Measurements from ENCODE around the gene STIM1. TPM values are rescaled to one million over a fixed set of nuclear protein-coding genes. Genes with fewer than 3 reads are reported as not detected.

The STIM1 gene
- total RNA-seq, 2 experiments from 2014 or later = 55.9 to 61.1 TPM

DNA sequence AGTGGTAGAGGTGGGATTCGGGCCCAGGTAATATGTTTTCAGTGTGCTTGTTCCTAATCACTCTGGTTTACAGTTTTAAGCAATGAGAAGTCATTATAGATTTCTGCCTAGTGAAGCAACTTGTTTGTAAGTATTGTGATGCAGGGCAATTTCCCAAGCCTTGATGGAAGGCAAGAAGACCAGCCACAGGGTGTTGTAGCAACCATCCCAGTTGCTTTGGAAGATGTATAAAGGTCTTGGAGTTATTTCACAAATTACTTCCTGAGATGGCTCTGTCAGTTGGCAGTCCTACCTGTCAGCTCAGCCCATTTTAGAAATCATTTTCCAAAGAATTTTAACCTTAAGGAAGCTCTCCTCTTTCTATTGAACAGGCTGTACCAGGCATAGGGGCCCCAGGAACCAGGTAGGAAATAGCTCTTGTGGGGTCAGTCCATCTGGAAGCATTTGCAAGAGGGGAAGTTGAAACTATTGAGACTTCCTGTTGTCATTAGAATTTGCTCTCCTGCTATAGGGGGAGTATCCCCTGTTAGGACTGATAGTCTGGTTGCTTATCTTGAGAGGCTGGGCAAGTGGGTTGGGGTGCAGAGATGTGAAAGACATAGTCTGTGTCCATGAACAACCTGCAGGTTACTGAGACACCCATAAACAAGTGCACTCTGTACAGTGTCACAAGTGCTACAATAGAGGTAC lies 47.9 kb downstream of the STIM1 start:
- Mint-ChIP-seq H3K27me3 (no peaks in the 10 kb centered on the region), H3K4me1 (ENCODE audit: low read depth) (peaks cover 71% of the 10 kb centered on the region), H3K36me3 (no peaks in the 10 kb centered on the region), H3K4me3 (no peak overlapping the region), H3K27ac (no peak overlapping the region), H3K9me3 (no peaks in the 10 kb centered on the region)
- CTCF ChIA-PET = interaction anchor here (0.5 to 4.0 kb wide), 7 partner anchors 16 to 170 kb away, joined by 3 to 38 read pairs (median 10); partner anchors contain the start of gene STIM1
- DNase-seq = no peak
- POLR2A ChIA-PET = interaction anchor here (1.5 kb wide), 1 partner anchor 49 kb away, joined by 3 read pairs; no protein-coding TSS in a partner anchor
- intact Hi-C loops (cut with micrococcal nuclease) = no loop called here

DNA sequence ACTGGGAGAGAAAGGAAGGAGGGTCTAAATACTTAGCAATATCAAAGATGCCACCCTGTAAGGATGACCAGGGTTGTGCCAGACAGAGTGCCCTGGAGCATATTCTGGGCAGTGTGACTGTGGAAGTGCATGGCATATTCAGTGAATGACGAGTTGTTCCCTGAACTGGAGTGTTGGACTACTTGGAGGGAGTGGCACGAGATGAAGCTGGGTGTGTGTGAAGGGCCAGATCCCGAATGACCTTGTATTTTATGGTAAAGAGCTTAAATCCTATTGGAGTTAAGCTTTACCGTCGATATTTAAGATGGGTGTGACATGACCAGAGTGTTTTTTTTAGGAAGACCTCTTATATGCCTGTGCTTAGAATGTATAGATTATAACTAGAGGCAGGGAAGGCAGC lies 48.8 kb downstream of the STIM1 start:
- ChIA-PET POLR2A (interaction anchor here (1.5 kb wide), 1 partner anchor 49 kb away, joined by 3 read pairs; no protein-coding TSS in a partner anchor), CTCF (interaction anchor here (1.0 to 4.0 kb wide), 3 partner anchors 49 to 159 kb away, joined by 3 to 38 read pairs (median 17); partner anchors contain the start of gene STIM1)
- Mint-ChIP-seq H3K4me1 (ENCODE audit: low read depth) (peaks cover 74% of the 10 kb centered on the region), H3K9me3 (no peaks in the 10 kb centered on the region), H3K27me3 (no peaks in the 10 kb centered on the region), H3K27ac (peak overlapping the region; percentile 80), H3K4me3 (no peak overlapping the region), H3K36me3 (no peaks in the 10 kb centered on the region)
- no peak for DNase-seq
- intact Hi-C loops (cut with micrococcal nuclease) = no loop called here

DNA sequence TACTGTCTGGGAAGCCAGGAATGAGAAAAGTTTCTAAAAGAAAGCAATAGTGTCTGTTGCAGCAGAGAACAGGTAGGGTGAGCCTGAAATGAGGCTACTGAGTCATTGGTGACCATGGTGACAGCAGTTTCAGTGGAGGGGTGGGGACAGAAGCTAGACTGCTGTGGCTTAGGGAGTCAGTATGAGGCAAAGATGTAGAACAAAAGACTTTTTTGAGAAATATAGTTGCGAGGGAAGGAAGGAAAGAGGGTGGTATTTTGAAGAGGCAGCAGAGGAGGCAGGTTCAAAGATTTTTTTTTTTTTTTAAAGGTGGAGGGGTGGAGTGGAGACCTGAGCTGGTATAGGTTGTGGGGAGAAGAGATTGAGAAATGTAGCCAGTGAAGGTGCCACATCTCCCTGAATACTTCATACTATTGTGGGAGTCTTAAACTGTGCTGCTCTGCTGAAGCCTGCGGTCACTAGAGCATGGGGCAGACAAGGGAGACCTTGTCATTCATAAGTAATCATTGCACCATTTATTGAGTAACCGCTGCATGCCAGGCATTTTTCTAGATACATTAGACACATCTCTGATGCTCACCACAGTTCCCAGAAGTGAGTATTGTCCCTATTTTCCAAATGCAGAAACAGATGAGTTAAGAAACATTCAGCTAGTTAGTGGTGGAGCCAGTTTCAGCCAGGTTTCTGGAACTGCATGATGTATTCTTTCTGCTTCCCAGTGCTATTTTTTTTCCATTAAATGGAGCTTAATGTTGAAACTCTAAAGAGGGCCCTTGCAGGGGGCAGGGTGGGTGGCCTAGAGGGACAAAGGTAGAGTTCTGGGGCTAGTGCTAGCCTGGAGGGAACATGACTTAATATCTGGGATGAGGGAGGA lies 49.9 kb downstream of the STIM1 start:
- H3K27me3 Mint-ChIP-seq = no peaks in the 10 kb centered on the region
- H3K27ac Mint-ChIP-seq = peak overlapping the region; percentile 80
- peak; percentile 86 for DNase-seq
- H3K9me3 Mint-ChIP-seq = no peaks in the 10 kb centered on the region
- ChIA-PET POLR2A (interaction anchor here (0.7 to 1.3 kb wide), 4 partner anchors 28 to 50 kb away, joined by 4 to 7 read pairs (median 5); no protein-coding TSS in a partner anchor), CTCF (interaction anchor here (0.7 to 4.0 kb wide), 7 partner anchors 22 to 168 kb away, joined by 3 to 38 read pairs (median 3); partner anchors contain the start of gene STIM1)
- no peaks in the 10 kb centered on the region for H3K36me3 Mint-ChIP-seq
- H3K4me1 Mint-ChIP-seq (ENCODE audit: low read depth) = peaks cover 77% of the 10 kb centered on the region
- peak overlapping the region; percentile 35 for H3K4me3 Mint-ChIP-seq
- intact Hi-C loops (cut with micrococcal nuclease) = loop anchor here (1.0 kb wide), 5 partner anchors 38 to 64 kb away; no protein-coding TSS in a partner anchor

DNA sequence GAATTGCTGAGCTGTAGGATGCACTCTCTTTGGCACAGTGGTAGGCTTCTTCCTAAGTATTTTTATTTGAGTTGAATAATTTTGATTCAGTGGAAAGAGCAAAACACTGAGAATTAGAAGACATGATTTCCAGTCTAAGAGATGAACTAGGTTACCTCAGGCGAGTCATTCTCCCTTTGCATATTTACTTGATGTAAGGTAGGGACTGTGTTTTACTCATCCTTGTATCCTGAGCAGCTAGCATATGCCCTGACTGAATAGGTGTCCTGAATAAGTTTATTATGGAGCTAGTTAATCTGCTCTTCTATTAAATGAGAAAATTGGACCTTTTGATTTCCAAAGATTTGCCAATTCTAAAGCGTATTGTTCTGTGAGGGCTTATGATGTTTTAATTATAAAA lies 50.7 kb downstream of the STIM1 start:
- Mint-ChIP-seq H3K4me1 (ENCODE audit: low read depth) (peaks cover 72% of the 10 kb centered on the region), H3K27me3 (no peaks in the 10 kb centered on the region), H3K27ac (peak overlapping the region; percentile 80), H3K36me3 (no peaks in the 10 kb centered on the region), H3K9me3 (no peaks in the 10 kb centered on the region), H3K4me3 (no peak overlapping the region)
- ChIA-PET POLR2A (interaction anchor here (1.1 to 1.3 kb wide), 2 partner anchors 29 to 41 kb away, joined by 4 to 7 read pairs; no protein-coding TSS in a partner anchor), CTCF (interaction anchor here (1.1 to 4.0 kb wide), 5 partner anchors 21 to 167 kb away, joined by 3 to 38 read pairs (median 9); partner anchors contain the start of gene STIM1)
- no peak for DNase-seq
- intact Hi-C loops (cut with micrococcal nuclease) = loop anchor here (2.0 kb wide), 1 partner anchor 15 kb away; no protein-coding TSS in a partner anchor

DNA sequence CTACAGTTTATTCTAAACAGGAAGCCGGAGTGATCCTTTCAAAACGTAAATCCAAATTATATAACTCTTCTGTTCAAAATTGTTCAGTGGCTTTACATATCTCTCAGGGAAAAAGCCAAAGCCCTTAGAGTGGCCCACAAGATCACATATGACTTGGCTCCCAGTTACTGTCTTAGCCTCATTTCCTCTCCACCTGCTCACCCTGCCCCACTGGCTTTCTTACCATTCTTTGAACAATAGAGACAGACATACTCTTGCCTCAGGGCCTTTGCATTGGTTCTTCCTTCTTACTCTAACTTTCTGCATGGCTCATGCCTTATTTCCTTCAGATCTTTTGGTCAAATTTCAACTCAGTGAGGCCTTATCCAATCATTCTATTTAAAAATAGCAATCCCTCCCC lies 52.1 kb downstream of the STIM1 start:
- ChIA-PET CTCF (interaction anchor here (3.9 kb wide), 1 partner anchor 53 kb away, joined by 38 read pairs; the partner anchor contains the start of gene STIM1), POLR2A (no interaction called here)
- H3K4me1 Mint-ChIP-seq (ENCODE audit: low read depth) = peaks cover 63% of the 10 kb centered on the region
- no peaks in the 10 kb centered on the region for H3K36me3 Mint-ChIP-seq
- DNase-seq = peak; percentile 39
- peak overlapping the region; percentile 2 for H3K27ac Mint-ChIP-seq
- H3K27me3 Mint-ChIP-seq = no peaks in the 10 kb centered on the region
- no peak overlapping the region for H3K4me3 Mint-ChIP-seq
- H3K9me3 Mint-ChIP-seq = no peaks in the 10 kb centered on the region
- intact Hi-C loops (cut with micrococcal nuclease) = loop anchor here (2.0 kb wide), 1 partner anchor 13 kb away; no protein-coding TSS in a partner anchor

DNA sequence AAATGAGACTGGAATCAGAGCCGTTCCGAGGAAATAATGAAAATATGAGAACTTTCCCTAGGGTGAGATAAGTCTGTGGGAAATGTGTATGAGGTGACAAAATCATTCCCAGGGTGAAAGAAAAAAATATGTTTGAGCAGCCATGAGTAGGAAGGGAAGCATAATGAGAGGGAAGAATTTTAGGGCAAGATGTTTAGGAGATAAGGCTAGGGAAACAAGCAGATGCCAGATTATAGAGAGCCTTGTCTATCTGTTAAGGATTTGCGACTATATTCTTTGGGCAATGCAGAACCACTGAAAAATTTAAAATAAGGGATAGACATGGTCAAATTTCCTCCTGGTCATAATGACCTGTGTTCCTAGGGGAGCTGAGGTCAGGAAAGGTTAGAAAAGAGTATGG lies 54.4 kb downstream of the STIM1 start:
- ChIA-PET POLR2A (no interaction called here), CTCF (interaction anchor here (2.7 kb wide), 1 partner anchor 55 kb away, joined by 10 read pairs; the partner anchor contains the start of gene STIM1)
- no peak overlapping the region for H3K4me3 Mint-ChIP-seq
- no peaks in the 10 kb centered on the region for H3K27me3 Mint-ChIP-seq
- no peaks in the 10 kb centered on the region for H3K9me3 Mint-ChIP-seq
- peaks cover 49% of the 10 kb centered on the region for H3K4me1 Mint-ChIP-seq (ENCODE audit: low read depth)
- H3K36me3 Mint-ChIP-seq = no peaks in the 10 kb centered on the region
- no peak overlapping the region for H3K27ac Mint-ChIP-seq
- DNase-seq = no peak
- intact Hi-C loops (cut with micrococcal nuclease) = no loop called here

DNA sequence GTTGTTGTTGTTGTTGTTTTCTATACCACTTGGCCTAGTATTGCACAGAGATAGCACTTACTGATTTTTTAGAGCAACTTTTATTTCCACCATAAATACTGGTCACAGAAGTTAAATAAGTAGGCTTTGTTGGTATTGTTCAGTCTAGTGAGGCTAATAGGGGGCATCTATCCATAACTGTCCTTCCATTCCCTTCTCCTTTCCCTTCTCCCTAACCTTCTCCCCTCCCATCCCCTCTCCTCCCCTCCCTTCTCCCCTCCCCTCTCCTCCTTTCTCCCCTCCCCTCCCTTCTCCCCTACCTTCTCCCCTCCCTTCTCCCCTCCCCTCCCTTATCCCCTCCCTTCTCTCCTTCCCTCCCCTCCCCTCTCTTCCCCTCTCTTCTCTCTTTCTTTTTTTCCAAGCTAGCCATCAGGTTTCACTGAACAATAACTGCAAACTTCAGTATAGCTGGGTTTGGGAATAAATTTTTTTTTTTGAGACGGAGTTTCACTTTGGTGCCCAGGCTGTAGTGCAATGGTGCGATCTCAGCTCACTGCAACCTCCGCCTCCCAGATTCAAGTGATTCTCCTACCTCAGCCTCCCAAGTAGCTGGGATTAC lies 56.5 kb downstream of the STIM1 start:
- Mint-ChIP-seq H3K4me1 (ENCODE audit: low read depth) (peaks cover 39% of the 10 kb centered on the region), H3K4me3 (no peak overlapping the region), H3K27ac (no peak overlapping the region), H3K9me3 (no peaks in the 10 kb centered on the region), H3K36me3 (no peaks in the 10 kb centered on the region), H3K27me3 (no peaks in the 10 kb centered on the region)
- CTCF ChIA-PET = interaction anchor here (1.5 to 2.7 kb wide), 2 partner anchors 57 kb away, joined by 7 to 10 read pairs; partner anchors contain the start of gene STIM1
- no peak for DNase-seq
- POLR2A ChIA-PET = no interaction called here
- intact Hi-C loops (cut with micrococcal nuclease) = no loop called here

DNA sequence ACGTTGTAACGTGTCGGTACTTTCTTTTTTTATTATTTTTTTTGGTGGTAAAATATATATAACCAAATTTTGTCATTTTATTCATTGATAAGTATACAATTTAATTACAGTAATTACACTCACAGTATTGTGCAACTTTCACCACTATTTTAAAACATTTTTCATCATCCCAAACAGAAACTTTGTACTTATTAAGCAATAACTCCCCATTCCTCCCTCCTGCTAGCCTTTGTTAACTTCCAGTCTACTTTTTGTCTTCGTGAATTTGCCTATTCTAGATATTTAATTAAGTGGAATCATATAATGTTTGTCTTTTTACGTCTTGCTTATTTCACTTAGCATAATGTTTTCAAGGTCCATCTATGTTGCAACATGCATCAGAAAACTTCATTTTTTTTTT lies 58.5 kb downstream of the STIM1 start:
- ChIA-PET CTCF (no interaction called here), POLR2A (no interaction called here)
- no peaks in the 10 kb centered on the region for H3K27me3 Mint-ChIP-seq
- intact Hi-C loops (cut with micrococcal nuclease) = no loop called here
- H3K4me1 Mint-ChIP-seq (ENCODE audit: low read depth) = peaks cover 47% of the 10 kb centered on the region
- H3K36me3 Mint-ChIP-seq = peaks cover 4% of the 10 kb centered on the region
- DNase-seq = no peak
- H3K4me3 Mint-ChIP-seq = no peak overlapping the region
- H3K27ac Mint-ChIP-seq = no peak overlapping the region
- no peaks in the 10 kb centered on the region for H3K9me3 Mint-ChIP-seq

DNA sequence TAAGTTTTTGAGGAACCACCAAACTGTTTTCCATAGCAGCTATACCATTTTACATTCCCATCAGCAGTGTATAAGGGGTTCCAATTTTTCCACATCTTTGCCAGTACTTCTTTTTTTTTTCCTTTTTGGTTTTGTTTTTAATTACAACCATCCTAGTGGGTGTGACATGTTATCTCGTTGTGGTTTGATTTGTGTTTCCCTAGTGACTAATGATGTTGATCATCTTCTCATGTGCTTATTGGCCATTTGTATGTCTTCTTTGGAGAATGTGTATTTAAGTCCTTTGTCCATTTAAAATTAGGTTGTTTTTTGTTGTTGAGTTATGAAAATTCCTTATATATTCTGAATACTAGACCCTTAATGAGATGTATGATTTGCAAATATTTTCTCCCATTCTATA lies 59.3 kb downstream of the STIM1 start:
- Mint-ChIP-seq H3K9me3 (peaks cover 2% of the 10 kb centered on the region), H3K36me3 (peaks cover 7% of the 10 kb centered on the region), H3K27ac (no peak overlapping the region), H3K4me1 (ENCODE audit: low read depth) (peaks cover 50% of the 10 kb centered on the region), H3K4me3 (no peak overlapping the region), H3K27me3 (no peaks in the 10 kb centered on the region)
- POLR2A ChIA-PET = no interaction called here
- intact Hi-C loops (cut with micrococcal nuclease) = no loop called here
- no peak for DNase-seq
- CTCF ChIA-PET = no interaction called here

DNA sequence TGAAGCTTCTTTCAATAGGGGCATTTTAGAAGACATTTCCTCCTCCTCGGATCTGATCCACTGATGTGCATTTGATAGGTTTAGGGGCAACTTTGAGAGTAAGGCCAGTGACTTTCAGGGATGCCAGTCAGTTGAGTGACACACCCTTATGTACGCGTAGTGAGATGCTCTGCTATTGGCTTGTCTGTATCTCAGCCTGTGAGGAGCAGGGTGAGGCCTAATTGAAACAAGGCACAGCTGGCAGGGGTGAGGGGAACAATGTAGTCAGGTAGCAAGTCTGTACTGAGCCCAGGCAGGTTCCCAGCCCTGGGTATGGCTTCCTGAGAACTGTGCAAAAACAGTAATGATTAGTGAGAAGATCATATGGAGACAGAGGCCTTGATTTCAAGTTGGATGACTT lies 61.5 kb downstream of the STIM1 start:
- Mint-ChIP-seq H3K4me3 (no peak overlapping the region), H3K9me3 (peaks cover 2% of the 10 kb centered on the region), H3K27ac (peak overlapping the region; percentile 14), H3K36me3 (peaks cover 9% of the 10 kb centered on the region), H3K4me1 (ENCODE audit: low read depth) (peaks cover 60% of the 10 kb centered on the region), H3K27me3 (no peaks in the 10 kb centered on the region)
- peak; percentile 60 for DNase-seq
- POLR2A ChIA-PET = no interaction called here
- intact Hi-C loops (cut with micrococcal nuclease) = no loop called here
- CTCF ChIA-PET = interaction anchor here (1.7 kb wide), 1 partner anchor 156 kb away, joined by 5 read pairs; no protein-coding TSS in a partner anchor

DNA sequence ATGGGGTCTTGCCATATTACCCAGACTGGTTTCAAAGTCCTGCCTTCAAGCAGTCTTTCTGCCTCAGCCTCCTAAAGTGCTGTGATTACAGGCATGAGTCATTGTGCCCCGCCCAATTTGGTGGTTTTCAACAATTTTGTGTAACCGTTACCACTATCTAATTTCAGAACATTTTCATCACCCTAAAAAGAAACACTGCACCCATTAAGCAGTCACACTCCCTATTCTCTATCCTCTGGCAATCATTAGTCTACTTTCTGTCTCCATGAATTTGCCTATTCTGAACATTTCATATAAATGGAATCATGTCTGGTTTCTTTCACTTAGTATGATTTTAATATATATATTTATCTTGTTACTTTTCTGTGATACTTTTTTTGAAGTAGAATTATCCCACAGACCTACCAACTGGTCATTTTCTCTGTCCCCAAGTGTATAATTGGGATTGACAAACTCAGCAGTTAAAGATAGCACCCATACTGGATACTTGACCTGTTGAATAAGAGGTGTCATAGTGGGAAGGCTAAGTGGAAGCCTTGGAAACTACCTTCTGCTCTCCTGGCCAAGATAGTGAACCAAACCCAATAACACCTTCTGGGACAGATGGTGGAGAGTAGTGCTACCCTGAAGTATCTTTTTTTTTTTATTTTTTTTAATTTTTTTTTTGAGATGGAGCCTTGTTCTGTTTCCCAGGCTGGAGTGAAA lies 64.8 kb downstream of the STIM1 start:
- H3K9me3 Mint-ChIP-seq = peaks cover 2% of the 10 kb centered on the region
- intact Hi-C loops (cut with micrococcal nuclease) = loop anchor here (1.0 to 2.0 kb wide), 3 partner anchors 13 to 49 kb away; no protein-coding TSS in a partner anchor
- peaks cover 61% of the 10 kb centered on the region for H3K4me1 Mint-ChIP-seq (ENCODE audit: low read depth)

More for the DNA sequence above, 64.8 kb downstream of the STIM1 start:
- H3K36me3 Mint-ChIP-seq = peaks cover 9% of the 10 kb centered on the region
- no peak overlapping the region for H3K4me3 Mint-ChIP-seq
- POLR2A ChIA-PET = interaction anchor here (1.0 kb wide), 1 partner anchor 66 kb away, joined by 6 read pairs; no protein-coding TSS in a partner anchor
- H3K27ac Mint-ChIP-seq = peak overlapping the region; percentile 77
- H3K27me3 Mint-ChIP-seq = no peaks in the 10 kb centered on the region
- peak; percentile 87 for DNase-seq
- CTCF ChIA-PET = interaction anchor here (0.6 to 1.4 kb wide), 4 partner anchors 17 to 152 kb away, joined by 3 to 5 read pairs (median 4); no protein-coding TSS in a partner anchor

Measured in activated CD4-positive, alpha-beta memory T cell treated with anti-CD3 and anti-CD28 coated beads for 36 hours (primary cell).